Mesenchymal stem cell (in vitro differentiated cells and primary cell): Measurements from ENCODE around the gene CSNK1E.

Experiments
- DNase-seq: peaks from one replicate; pipeline ENCODE4 v3.0.0-alpha.2; 2013
- H2AFZ ChIP-seq: one replicate; pipeline ENCODE4 v1.6.1; 2013; ENCODE audit warnings: low read depth, mild to moderate bottlenecking, control low read depth, inconsistent platforms, low read length, moderate library complexity
- H2AK5ac ChIP-seq: 2 replicates; pipeline ENCODE4 v1.6.1; 2013; ENCODE audit warnings: low read length, moderate library complexity, mild to moderate bottlenecking, inconsistent platforms; ENCODE audit not compliant: severe bottlenecking
- H2BK120ac ChIP-seq: one replicate; pipeline ENCODE4 v1.6.1; 2013; ENCODE audit warnings: low read depth, mild to moderate bottlenecking, inconsistent platforms, low read length, moderate library complexity
- H2BK12ac ChIP-seq, 2 experiments: one replicate each; pipeline ENCODE4 v1.6.1; 2013; ENCODE audit warnings: inconsistent platforms in 2 of 2, low read length in 2 of 2, mild to moderate bottlenecking in 2 of 2, moderate library complexity in 2 of 2, control low read depth in 1 of 2
- H2BK15ac ChIP-seq: one replicate; pipeline ENCODE4 v1.6.1; 2013; ENCODE audit warnings: mild to moderate bottlenecking, low read depth, inconsistent platforms; ENCODE audit not compliant: poor library complexity, severe bottlenecking
- H2BK5ac ChIP-seq: 2 replicates; pipeline ENCODE4 v1.6.1; 2013; ENCODE audit warnings: low read depth, mild to moderate bottlenecking, low read length, control low read depth, inconsistent platforms; ENCODE audit not compliant: poor library complexity, severe bottlenecking
- H3K14ac ChIP-seq, 2 experiments: one replicate each; pipeline ENCODE4 v1.6.1; 2013; ENCODE audit warnings: inconsistent platforms in 2 of 2, low read length in 2 of 2, control low read depth in 1 of 2, mild to moderate bottlenecking in 1 of 2, moderate library complexity in 1 of 2
- H3K18ac ChIP-seq, 2 experiments: one replicate each; pipeline ENCODE4 v1.6.1; 2013; ENCODE audit warnings: inconsistent platforms in 2 of 2, low read length in 2 of 2, control low read depth in 1 of 2, low read depth in 1 of 2, mild to moderate bottlenecking in 1 of 2
- H3K23ac ChIP-seq, 2 experiments: one replicate each; pipeline ENCODE4 v1.6.1; 2013; ENCODE audit warnings: inconsistent platforms in 2 of 2, low read length in 2 of 2, mild to moderate bottlenecking in 2 of 2, moderate library complexity in 2 of 2, control low read depth in 1 of 2
- H3K27ac ChIP-seq: 2 replicates; pipeline ENCODE4 v1.5.1; 2013; ENCODE audit warnings: mild to moderate bottlenecking, moderate library complexity, low read length, control low read depth, inconsistent platforms; ENCODE audit not compliant: poor library complexity, severe bottlenecking
- H3K27me3 ChIP-seq, 2 experiments: 2 replicates each; pipeline versions ENCODE4 v1.6.1 to v1.7.0; 2013; ENCODE audit warnings: low read length in 2 of 2, mild to moderate bottlenecking in 2 of 2, moderate library complexity in 2 of 2, control low read depth in 1 of 2, inconsistent platforms in 1 of 2; ENCODE audit not compliant: control insufficient read depth in 1 of 2, insufficient read depth in 1 of 2
- H3K36me3 ChIP-seq, 2 experiments: 2 replicates each; pipeline versions ENCODE4 v1.6.1 to v1.7.0; 2013; ENCODE audit warnings: low read length in 2 of 2, control low read depth in 1 of 2, inconsistent platforms in 1 of 2, low read depth in 1 of 2, mild to moderate bottlenecking in 1 of 2; ENCODE audit not compliant: insufficient read depth in 2 of 2, control insufficient read depth in 1 of 2
- H3K4ac ChIP-seq, 2 experiments: one replicate each; pipeline ENCODE4 v1.6.1; 2013; ENCODE audit warnings: inconsistent platforms in 2 of 2, low read length in 2 of 2, mild to moderate bottlenecking in 2 of 2, moderate library complexity in 2 of 2, control low read depth in 1 of 2, low read depth in 1 of 2
- H3K4me1 ChIP-seq: 2 replicates; pipeline ENCODE4 v1.6.1; 2013; ENCODE audit warnings: low read depth, low read length, control low read depth; ENCODE audit not compliant: control insufficient read depth, insufficient read depth
- H3K4me2 ChIP-seq: 2 replicates; pipeline ENCODE4 v1.6.1; 2013; ENCODE audit warnings: low read length, mild to moderate bottlenecking, inconsistent platforms; ENCODE audit not compliant: poor library complexity, severe bottlenecking
- H3K4me3 ChIP-seq, 2 experiments: 2 replicates each; pipeline versions ENCODE4 v1.5.1 to v1.7.0; 2013; ENCODE audit warnings: low read length in 2 of 2, mild to moderate bottlenecking in 2 of 2, control low read depth in 1 of 2, low read depth in 1 of 2; ENCODE audit not compliant: insufficient read depth in 1 of 2
- H3K79me1 ChIP-seq: replicated peaks from 2 replicates; pipeline ENCODE4 v1.6.1; 2013; ENCODE audit warnings: mild to moderate bottlenecking, control low read depth, low read length, inconsistent platforms; ENCODE audit not compliant: poor library complexity, severe bottlenecking
- H3K9ac ChIP-seq: 2 replicates; pipeline ENCODE4 v1.7.0; 2013; ENCODE audit warnings: mild to moderate bottlenecking, low read length, moderate library complexity
- H3K9me3 ChIP-seq: 2 replicates; pipeline ENCODE4 v1.7.0; 2013; ENCODE audit warnings: mild to moderate bottlenecking, low read length; ENCODE audit not compliant: control insufficient read depth
- H4K8ac ChIP-seq: one replicate; pipeline ENCODE4 v1.6.1; 2013; ENCODE audit warnings: inconsistent platforms, mild to moderate bottlenecking, low read length, moderate library complexity
- H4K91ac ChIP-seq: one replicate; pipeline ENCODE4 v1.6.1; 2013; ENCODE audit warnings: mild to moderate bottlenecking, low read length, inconsistent platforms
- WGBS: methylation state at CpG from one replicate; pipeline ENCODE4 v1.1.7; 2013; ENCODE audit warnings: mixed read lengths; 5-methylcytosine and 5-hydroxymethylcytosine counted together

Gene CSNK1E

GRCh38 chr22:38304526-38304925 is 12.7 kb downstream of the CSNK1E start:
- DNase-seq, result peak; percentile 37
- no peak overlapping the region for H2AFZ ChIP-seq
- peak overlapping the region in 1 of 2 experiments; percentile 2 for H3K23ac ChIP-seq
- no peak overlapping the region for H2BK120ac ChIP-seq
- H2BK15ac ChIP-seq, result no peak overlapping the region
- no peak overlapping the region for H4K91ac ChIP-seq
- H3K27me3 ChIP-seq, result no peaks in the 10 kb centered on the region
- H3K4ac ChIP-seq, result no peak overlapping the region
- H2BK12ac ChIP-seq, result no peak overlapping the region
- no peaks in the 10 kb centered on the region for H3K9me3 ChIP-seq
- H4K8ac ChIP-seq, result no peak overlapping the region
- peak overlapping the region in 1 of 2 experiments; percentile 80 for H3K14ac ChIP-seq
- H2AK5ac ChIP-seq, result no peak overlapping the region
- no peak overlapping the region for H3K18ac ChIP-seq
- peaks cover 65 to 73% of the 10 kb centered on the region in 2 experiments for H3K36me3 ChIP-seq
- H2BK5ac ChIP-seq, result no peak overlapping the region
- peaks cover 13% of the 10 kb centered on the region for H3K79me1 ChIP-seq
- peaks cover 39% of the 10 kb centered on the region for H3K4me1 ChIP-seq
- H3K27ac ChIP-seq, result peak overlapping the region; percentile 2
- H3K9ac ChIP-seq, result peak overlapping the region; percentile 72
- no peak overlapping the region for H3K4me2 ChIP-seq
- 93% methylated on average over 13 of the region's 13 CpGs for WGBS
- H3K4me3 ChIP-seq, result no peak overlapping the region

GRCh38 chr22:38303974-38304373 is 13.3 kb downstream of the CSNK1E start:
- H3K4me2 ChIP-seq, result no peak overlapping the region
- peak overlapping the region in 1 of 2 experiments; percentile 4 for H2BK12ac ChIP-seq
- no peak overlapping the region for H2AK5ac ChIP-seq
- WGBS, result 95% methylated on average over 3 of the region's 5 CpGs
- peaks cover 15% of the 10 kb centered on the region for H3K79me1 ChIP-seq
- H4K91ac ChIP-seq, result no peak overlapping the region
- H3K23ac ChIP-seq, result peak overlapping the region in 1 of 2 experiments; percentile 34
- no peak overlapping the region for H2BK5ac ChIP-seq
- H3K14ac ChIP-seq, result peak overlapping the region in 1 of 2 experiments; percentile 46
- H3K27me3 ChIP-seq, result no peaks in the 10 kb centered on the region
- H3K9ac ChIP-seq, result peak overlapping the region; percentile 72
- no peak overlapping the region for H2BK15ac ChIP-seq
- peak overlapping the region; percentile 12 for H4K8ac ChIP-seq
- H3K36me3 ChIP-seq, result peaks cover 68 to 75% of the 10 kb centered on the region in 2 experiments
- H2BK120ac ChIP-seq, result no peak overlapping the region
- H3K18ac ChIP-seq, result peak overlapping the region in 1 of 2 experiments; percentile 2
- DNase-seq, result no peak
- no peaks in the 10 kb centered on the region for H3K9me3 ChIP-seq
- H3K4me1 ChIP-seq, result peaks cover 39% of the 10 kb centered on the region
- peak overlapping the region; percentile 31 for H3K27ac ChIP-seq
- H3K4me3 ChIP-seq, result no peak overlapping the region
- H3K4ac ChIP-seq, result no peak overlapping the region
- no peak overlapping the region for H2AFZ ChIP-seq

- Histone ChIP-seq H2BK12ac (no peak overlapping the region), H3K18ac (no peak overlapping the region), H3K4me3 (no peak overlapping the region), H3K9me3 (no peaks in the 10 kb centered on the region), H3K9ac (no peak overlapping the region), H2BK15ac (no peak overlapping the region), H3K36me3 (peaks cover 68 to 78% of the 10 kb centered on the region in 2 experiments), H3K79me1 (peaks cover 16% of the 10 kb centered on the region), H4K8ac (no peak overlapping the region), H3K27ac (no peak overlapping the region), H3K4me2 (no peak overlapping the region), H3K4ac (no peak overlapping the region), H4K91ac (peak overlapping the region; percentile 35), H2AFZ (no peak overlapping the region), H3K27me3 (no peaks in the 10 kb centered on the region), H2BK5ac (no peak overlapping the region), H3K23ac (no peak overlapping the region), H2BK120ac (no peak overlapping the region), H2AK5ac (no peak overlapping the region), H3K14ac (no peak overlapping the region), H3K4me1 (peaks cover 40% of the 10 kb centered on the region)
- no peak for DNase-seq
- 97% methylated on average over 19 of the region's 19 CpGs for WGBS
Observed at GRCh38 chr22:38302906-38303305, 14.3 kb downstream of the CSNK1E start.

GRCh38 chr22:38300946-38301345 is 16.3 kb downstream of the CSNK1E start:
- 89% methylated on average over 3 of the region's 3 CpGs for WGBS
- Histone ChIP-seq H2BK15ac (no peak overlapping the region), H3K79me1 (peaks cover 26% of the 10 kb centered on the region), H4K91ac (no peak overlapping the region), H3K9me3 (no peaks in the 10 kb centered on the region), H2AK5ac (no peak overlapping the region), H3K27me3 (no peaks in the 10 kb centered on the region), H2BK120ac (no peak overlapping the region), H2AFZ (no peak overlapping the region), H2BK12ac (no peak overlapping the region), H3K4me3 (no peak overlapping the region), H3K14ac (no peak overlapping the region), H4K8ac (no peak overlapping the region), H3K27ac (no peak overlapping the region), H3K4ac (no peak overlapping the region), H3K4me2 (no peak overlapping the region), H3K4me1 (peaks cover 42% of the 10 kb centered on the region), H2BK5ac (no peak overlapping the region), H3K23ac (no peak overlapping the region), H3K18ac (no peak overlapping the region), H3K9ac (no peak overlapping the region), H3K36me3 (peaks cover 80 to 88% of the 10 kb centered on the region in 2 experiments)
- no peak for DNase-seq
